ENCODE results near the gene CCDC149. TPM values are rescaled to one million over a fixed set of nuclear protein-coding genes. Genes with fewer than 3 reads are reported as not detected.

Gene CCDC149
- total RNA-seq, 1 donor from 2014 or later = 10.2 TPM

Other genes with a start within 250 kb of the CCDC149 start
- gene SOD3, start 117.5 kb downstream of the CCDC149 start, total RNA-seq = 8.6 and 12.0 TPM in 2 replicates
- gene LGI2, start 117.9 kb upstream of the CCDC149 start, total RNA-seq = 0.27 and 0.77 TPM in 2 replicates
- 3.8 and 4.2 TPM in 2 replicates for gene SEPSECS, start 247.4 kb upstream of the CCDC149 start, total RNA-seq

Measured in astrocyte (in vitro differentiated cells and primary cell).